Activated CD4-positive, alpha-beta T cell treated with anti-CD3 and anti-CD28 coated beads, Interleukin-2, amount 50 U/mL, for 1 hour (primary cell): ENCODE measurements around the gene GPATCH2.
"Not testable (repeated sequence)": the region's sequence is repeated elsewhere in the genome, so short reads cannot be mapped to it uniquely, and the experiment has no call there.

Source experiments
- DNase-seq: peaks from one replicate; pipeline ENCODE4 v3.0.0-alpha.2; 2020

GPATCH2 gene

DNA sequence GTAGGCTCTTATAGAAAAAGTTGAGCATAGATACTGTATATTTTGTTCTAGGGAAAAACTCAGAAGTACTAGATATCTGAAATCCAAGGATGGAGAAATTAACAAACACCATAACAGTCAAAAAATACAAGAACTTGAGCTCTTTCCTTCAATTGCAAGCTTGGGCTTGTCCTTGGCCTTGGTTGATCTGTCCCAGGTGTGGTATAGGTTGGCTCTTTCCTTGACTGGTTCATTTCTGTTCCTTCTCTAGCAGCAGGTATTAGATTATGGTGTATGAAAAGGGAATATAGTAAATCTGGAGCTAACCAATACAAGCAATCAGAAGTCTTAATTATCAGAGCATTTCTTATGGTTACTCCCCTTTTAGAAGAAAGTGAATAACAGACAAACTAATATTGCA, 198.6 kb downstream of the GPATCH2 start:
- DNase-seq: no peak

DNA sequence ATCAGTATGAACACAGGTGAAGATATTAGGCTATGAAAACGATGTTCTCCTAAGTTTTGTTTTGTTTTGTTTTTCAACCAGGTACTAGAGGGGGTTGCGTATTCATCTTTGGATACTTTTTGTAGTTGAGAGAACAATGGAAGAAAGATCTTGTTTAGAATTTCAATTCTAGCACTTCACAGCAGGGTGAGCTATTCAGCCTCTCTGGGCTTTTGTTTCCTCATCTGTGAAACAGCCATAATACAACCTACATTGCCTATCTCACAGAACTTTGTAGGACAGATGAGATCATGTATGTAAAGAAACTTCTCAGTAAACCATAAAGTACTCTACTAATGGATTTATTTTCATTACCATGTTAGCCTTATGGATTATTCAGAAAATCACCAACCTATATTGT, 199.5 kb downstream of the GPATCH2 start:
- no peak for DNase-seq

DNA sequence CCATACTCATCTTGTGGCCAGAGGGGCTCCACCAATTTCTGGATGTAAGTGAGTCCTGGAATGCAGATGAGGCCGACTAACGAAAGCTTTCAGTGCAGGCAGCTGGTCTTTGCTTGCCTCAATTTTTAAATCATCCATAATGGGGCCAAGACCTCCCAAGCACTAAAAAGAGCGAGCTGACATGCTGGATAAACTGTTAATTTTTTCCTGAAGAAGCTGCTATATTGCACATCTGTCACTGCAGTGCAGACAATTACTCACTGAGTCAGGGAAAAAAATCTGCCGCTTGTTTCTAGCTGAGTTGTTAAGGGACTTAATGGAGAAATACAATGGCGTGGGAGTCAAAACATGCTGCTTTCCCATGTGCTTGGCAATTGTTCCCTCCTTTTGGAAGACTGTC, 205.5 kb downstream of the GPATCH2 start:
- DNase-seq: no peak

DNA sequence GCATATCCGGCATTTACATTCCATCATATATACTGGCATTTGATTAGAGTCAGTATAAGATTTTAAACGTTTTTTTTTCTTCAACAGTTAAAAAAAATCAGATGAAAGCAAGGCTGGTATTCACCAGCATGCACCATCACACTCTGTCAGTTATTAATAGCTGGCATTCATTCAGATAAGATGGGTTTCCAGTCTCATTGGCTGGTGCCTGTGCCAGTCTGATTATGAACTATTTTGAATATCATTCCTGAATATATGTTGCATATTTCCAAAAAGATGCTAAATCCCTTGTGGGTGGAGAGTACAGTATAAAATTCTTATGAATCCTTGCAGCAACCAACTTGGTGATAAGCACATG, 211.7 kb downstream of the GPATCH2 start:
- no peak for DNase-seq

DNA sequence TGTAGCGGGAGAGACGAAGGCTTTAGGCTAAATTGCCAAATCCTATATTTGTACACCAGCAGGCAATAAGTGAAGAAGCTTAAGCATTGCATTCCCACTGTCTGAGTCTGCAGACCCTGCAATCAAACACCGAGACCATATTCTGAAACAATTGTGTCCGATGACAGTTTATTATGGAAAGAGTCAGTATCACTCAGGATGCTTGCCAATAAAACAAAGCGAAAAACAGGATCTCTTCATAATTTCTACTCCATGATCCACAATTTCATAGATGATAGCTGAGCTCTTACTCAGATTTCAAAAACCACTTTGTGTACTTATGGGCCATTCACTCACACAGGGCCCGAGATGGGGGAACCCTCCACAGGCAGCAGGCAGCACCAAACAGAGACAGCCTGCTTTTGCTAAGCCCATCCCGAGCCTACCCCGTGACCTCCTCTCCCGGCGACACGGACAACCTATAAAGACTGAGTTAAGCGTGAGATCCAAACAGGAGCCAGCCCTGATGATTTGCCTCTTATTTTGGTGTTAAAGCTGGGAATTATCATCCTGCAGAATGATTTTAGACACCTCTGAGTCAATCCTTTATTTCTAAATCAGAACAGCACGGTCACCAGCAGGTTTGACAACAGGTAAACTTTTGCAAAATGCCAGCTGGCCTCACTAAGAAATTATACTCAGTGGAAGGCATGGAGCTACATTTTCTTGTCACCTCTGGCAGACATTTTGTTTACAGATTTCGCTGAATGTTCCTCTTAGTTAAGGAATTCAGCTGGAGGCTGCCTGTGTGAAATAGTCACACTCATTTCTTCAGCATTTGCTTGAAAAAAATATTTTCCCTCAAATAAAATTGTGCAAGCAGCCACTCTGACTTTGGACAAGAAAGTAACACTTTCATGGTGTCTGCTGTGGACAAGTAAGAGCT, 212.4 kb downstream of the GPATCH2 start:
- DNase-seq: no peak

DNA sequence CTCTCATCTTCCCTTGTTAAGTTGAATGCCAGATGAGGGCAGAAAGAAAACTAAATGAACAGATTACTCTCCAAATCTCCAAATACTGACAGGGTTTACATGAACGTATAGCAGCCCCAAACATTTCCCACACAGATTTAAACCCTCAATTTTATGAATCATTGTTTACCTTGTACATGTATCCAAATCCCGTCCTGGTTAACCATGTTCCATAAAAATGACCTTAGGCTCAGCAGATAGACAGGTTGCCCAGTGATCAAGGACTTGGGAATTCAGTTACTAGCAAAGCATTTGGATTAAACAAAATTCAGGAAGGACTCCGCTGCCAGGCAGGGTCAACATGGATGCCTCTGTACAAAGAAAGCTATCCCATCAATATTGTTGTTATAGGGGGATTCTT, 213.5 kb downstream of the GPATCH2 start:
- DNase-seq: no peak

DNA sequence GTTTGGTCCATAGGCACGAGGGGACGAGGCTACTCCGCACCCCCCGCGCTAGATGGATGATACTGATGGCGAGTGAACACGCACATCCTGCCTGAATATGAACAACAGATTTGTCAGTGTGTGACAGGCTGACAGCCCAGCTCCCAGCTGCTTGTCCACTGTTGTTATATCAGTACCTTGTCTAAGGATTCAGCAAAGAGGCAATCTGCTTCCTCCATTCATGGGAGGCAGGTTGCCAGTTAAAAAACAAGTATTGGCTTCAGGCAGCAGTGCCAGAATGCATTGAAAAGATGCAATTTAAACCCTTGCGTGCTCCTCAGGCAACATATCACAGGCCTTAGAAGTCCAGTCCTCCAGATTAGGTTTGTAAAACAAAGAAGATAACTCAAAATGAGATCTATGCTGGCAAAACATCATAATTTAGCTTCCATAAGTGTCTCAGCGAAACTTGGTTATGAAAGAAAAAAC, 223.3 kb downstream of the GPATCH2 start:
- DNase-seq: no peak

DNA sequence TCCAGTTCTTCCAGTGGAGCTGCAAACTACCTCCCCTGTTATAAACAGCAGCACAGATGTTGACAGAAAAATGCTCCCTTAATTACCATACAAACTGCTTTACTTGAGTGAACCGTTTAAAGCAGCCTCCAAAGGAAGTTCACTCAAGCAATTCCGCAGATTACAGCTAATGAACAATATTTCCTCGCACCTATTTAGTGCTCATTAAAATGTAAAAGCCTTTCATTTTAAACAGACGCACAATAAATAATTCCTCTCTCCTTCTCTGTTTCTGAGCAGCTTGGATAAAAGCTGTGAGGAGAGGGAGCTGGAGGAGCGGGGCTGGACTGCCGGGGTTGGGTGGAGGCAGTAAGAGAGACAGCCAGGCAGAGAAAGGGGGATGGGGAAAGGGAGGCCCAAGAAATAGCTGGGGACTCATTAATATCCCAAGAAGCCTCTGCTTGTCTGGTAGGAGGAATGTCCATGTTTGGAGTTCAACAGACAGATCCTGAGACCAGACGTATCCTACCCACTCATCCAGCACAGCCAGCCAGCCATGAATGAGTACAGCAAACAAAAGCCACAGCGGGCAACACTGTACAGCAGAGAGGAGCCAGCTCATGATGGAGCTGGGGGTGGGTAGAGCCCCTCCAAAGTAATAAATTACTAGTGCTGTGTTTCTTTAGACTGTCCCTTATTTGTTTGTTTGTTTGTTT, 227.7 kb downstream of the GPATCH2 start:
- no peak for DNase-seq

DNA sequence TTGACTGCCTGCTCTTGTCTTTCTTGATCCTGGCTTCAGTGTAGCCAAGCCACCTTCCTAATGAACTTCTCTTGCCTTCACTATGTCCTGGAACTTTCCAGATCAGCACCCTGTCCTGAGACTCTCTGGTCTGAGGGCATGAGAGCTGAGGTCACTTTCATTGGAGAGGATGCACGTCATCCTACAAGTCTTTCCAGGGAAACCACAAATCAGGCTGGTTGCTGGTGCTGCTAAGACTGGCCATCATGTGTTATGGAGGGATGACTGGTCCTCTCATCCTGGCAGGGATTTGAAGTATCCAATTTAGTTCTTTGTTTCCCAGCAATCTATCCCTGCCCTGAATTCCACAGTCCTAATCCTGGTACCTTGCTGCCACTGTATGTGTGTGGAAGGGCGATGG, 228.6 kb downstream of the GPATCH2 start:
- DNase-seq: no peak

DNA sequence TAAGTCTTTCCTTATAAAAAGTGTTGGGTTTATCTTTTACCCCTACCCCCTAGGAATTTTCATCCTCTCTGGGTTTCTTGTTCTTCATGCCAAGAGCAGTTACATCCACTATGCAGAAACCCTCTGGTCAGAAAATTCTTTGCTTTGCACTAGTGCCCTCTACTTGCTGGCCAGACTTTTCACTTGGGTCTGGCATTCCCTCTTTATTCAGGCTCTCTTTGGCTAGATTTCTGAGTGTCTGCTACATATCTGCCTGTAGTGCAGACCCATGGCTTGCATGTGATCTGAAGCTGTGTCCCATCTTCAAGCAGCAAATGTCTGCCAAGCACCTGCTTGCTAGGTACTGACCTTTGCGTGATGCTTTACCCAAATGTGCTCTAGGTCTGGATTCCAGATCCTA, 237.0 kb downstream of the GPATCH2 start:
- DNase-seq: no peak

DNA sequence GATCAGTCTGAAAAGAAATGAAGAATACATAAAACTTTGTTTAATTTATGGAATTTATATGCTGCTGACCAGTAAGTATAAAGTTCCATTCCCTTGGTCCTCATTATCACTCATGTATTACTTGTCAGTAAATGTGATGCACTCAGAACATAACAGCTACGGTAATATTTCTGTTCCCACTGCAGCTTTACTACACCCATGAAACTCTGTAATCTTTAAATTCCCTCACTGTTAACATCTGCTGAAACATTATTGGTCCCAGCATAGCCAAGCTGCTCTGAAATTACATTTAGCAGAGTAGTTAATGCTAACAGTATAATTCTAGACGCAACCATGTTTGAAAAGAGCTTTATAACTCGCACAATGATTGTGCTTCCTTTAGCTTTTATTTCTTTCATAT, 238.4 kb downstream of the GPATCH2 start:
- DNase-seq: no peak

DNA sequence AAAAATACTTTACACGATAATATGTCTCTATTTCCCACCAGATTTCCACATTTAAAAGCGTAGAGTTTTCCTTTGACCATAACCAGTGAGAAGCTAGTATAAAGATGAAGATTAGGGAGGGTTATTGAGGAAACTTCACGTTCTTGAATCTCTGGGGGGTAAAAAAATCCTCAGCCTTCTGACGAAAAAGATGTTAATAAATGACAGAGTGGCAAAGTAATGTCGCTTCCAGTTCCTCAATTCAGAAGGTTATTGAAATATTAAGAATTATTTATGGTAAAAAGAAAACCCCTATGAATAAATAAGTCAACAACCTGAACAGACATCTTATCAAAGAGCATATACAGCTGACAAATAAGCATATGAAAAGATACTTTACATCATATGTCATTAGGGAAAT, 241.0 kb downstream of the GPATCH2 start:
- DNase-seq: no peak

DNA sequence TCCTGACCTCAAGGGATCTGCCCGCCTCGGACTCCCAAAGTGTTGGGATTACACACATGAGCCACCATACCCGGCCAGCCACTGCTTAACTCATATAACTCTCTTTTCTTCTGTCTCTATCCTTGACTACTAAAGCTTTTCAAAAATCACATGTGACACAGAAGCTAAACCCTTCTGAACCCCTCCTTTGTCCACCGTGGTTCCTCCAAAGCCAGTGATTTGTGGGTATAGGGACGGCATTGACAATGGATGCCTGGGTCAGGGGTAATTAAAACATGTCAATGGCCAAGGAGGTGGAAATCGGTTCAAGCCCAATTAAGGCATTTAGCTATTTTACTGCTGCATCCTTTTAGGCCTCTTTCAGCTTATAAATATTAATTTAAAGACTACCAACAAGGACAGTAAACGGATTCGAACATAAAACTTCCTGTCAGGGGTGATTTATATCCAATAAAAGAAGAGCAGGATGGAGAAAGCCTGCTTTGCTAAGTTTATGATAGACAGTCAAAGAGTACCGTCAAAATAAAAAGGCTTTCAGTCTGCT, 242.3 kb downstream of the GPATCH2 start:
- DNase-seq: no peak

DNA sequence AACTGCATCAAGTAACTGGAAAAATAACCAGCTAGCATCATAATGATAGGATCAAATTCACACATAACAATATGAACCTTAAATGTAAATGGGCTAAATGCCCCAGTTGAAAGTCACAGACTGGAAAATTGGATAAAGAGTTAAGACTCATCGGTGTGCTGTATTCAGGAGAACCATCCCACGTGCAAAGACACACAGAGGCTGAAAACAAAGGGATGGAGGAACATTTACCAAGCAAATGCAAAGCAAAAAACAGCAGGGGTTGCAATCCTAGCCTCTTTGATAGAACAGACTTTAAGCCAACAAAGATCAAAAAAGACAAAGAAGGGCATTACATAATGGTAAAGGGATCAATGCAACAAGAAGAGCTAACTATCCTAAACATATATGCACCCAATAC, 249.1 kb downstream of the GPATCH2 start:
- DNase-seq: not testable (repeated sequence)

DNA sequence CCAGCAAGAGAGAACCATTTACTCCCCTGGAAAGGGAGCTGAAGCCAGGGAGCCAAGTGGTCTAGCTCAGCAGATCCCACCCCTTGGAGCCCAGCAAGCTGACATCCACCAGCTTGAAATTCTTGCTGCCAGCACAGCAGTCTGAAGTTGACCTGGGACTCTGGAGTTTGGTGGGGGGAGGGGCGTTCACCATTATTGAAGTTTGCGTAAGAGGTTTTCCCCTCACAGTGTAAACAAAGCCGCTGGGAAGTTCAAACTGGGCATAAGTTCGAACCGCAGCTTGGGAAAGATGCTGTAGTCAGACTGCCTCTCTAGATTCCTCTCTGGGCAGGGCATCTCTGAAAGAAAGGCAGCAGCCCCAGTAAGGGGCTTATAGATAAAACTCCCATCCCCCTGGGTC, 251.1 kb downstream of the GPATCH2 start:
- DNase-seq: not testable (repeated sequence)

DNA sequence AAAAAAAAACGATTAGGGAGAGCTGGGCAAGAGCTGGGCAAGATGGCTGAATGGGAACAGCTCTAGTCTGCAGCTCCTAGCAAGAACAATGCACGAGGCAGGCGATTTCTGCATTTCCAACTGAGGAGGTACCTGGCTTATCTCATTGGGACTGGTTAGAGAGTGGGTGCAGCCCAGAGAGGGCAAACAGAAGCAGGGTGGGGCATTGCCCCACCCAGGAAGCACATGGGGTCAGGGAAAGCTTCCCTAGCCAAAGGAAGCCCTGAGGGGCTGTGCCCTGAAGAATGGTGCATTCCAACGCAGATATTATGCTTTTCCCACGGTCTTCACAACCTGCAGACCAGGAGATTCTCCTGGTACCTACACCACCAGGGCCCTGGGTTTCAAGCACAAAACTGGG, 251.6 kb downstream of the GPATCH2 start:
- no peak for DNase-seq
